ENCODE results near the gene ILDR1. TPM values are rescaled to one million over a fixed set of nuclear protein-coding genes. Genes with fewer than 3 reads are reported as not detected.
A peak's percentile ranks its signal among the peaks of the same experiment; 100 is the strongest.

The ILDR1 gene
- total RNA-seq, 1 donor from 2014 or later = 0.07 TPM

DNA sequence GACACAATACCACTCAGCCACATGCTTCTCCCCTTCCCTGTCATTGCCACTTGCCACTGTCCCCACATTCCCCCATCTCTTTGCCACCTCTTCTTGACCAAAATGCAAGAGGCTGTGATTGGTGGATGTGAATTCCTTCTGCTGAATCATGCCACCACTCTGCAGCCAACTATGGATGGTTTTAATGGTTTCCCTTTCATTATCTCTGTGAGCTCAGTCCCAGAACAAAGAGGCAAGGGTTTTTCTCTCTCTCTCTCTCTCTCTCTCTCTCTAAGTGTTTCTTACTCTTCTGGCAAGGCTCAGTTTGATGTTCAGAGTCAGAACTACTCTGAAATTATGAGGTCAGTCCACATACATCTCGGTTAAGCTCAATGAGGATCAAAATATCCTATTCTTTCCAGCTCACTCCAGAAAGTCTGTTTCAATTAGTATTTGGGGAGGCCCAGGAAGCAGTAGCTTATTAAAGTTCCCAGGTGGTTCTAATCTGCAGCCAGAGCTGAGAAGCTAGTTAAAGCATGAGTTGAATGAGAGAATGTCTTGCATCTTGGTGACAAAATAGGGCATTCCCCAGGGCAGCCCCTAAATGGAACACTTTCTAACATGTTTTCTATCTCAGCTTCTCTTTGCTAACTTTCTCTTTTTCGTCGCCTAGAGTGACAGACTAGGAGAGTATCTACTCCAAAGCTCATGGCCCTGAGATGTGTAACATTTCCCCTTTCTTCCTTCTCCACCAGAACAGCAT is 8.5 kb upstream of the ILDR1 start:
- no peaks in the 10 kb centered on the region for H3K27me3 Mint-ChIP-seq (ENCODE audit: insufficient read depth, low read depth)
- no peak overlapping the region for H3K4me3 Mint-ChIP-seq
- Histone ChIP-seq H3K9me3 (ENCODE audit: low read depth) (no peaks in the 10 kb centered on the region), H3K4me2 (no peak overlapping the region), H3F3A (ENCODE audit: low read depth) (no peaks in the 10 kb centered on the region), H3K4me1 (peaks cover 3% of the 10 kb centered on the region), H4K20me1 (ENCODE audit: low read depth) (no peaks in the 10 kb centered on the region), H3K36me3 (no peaks in the 10 kb centered on the region), H3K4me3 (no peak overlapping the region), H2AFZ (replicated peaks) (peak overlapping the region; percentile 52), H3K9ac (no peak overlapping the region), H3K27ac (no peak overlapping the region), H3K79me2 (ENCODE audit: low read depth) (no peaks in the 10 kb centered on the region), H3K27me3 (no peaks in the 10 kb centered on the region)
- no peaks in the 10 kb centered on the region for H3K4me1 Mint-ChIP-seq
- DNase-seq (ENCODE audit: low spot score) = no peak
- no peaks in the 10 kb centered on the region for H3K36me3 Mint-ChIP-seq
- TF ChIP-seq, protein P1, sequence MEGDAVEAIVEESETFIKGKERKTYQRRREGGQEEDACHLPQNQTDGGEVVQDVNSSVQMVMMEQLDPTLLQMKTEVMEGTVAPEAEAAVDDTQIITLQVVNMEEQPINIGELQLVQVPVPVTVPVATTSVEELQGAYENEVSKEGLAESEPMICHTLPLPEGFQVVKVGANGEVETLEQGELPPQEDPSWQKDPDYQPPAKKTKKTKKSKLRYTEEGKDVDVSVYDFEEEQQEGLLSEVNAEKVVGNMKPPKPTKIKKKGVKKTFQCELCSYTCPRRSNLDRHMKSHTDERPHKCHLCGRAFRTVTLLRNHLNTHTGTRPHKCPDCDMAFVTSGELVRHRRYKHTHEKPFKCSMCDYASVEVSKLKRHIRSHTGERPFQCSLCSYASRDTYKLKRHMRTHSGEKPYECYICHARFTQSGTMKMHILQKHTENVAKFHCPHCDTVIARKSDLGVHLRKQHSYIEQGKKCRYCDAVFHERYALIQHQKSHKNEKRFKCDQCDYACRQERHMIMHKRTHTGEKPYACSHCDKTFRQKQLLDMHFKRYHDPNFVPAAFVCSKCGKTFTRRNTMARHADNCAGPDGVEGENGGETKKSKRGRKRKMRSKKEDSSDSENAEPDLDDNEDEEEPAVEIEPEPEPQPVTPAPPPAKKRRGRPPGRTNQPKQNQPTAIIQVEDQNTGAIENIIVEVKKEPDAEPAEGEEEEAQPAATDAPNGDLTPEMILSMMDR (IDR thresholded peaks at IDR 0.05) = no peak
- TF ChIP-seq EZH2 (IDR thresholded peaks at IDR 0.05) (no peak), EZH2phosphoT487 (IDR thresholded peaks at IDR 0.05) (no peak)
- no peak overlapping the region for H3K27ac Mint-ChIP-seq
- peaks cover 4% of the 10 kb centered on the region for H3K9me3 Mint-ChIP-seq

DNA sequence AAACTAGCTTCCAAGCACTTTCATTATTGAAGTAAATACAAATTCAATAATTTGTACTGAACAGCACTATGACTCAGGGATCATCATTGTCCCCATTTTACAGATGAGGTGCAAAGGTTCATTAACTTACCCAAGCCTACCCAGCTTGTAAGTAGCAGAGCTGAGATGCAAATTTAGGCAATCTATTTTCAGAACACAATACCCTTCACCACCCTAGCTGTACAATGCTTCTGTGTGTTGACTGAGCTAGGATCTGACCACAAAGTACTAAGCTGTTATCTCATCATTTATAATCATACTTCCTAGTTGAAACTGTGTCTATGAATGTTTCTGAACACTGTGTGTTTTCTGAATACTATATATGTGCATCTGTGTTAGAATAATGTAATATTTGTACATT is 3.2 kb upstream of the ILDR1 start:
- no peaks in the 10 kb centered on the region for H3K9me3 Mint-ChIP-seq
- H3K27me3 ChIP-seq = peaks cover 23% of the 10 kb centered on the region
- TF ChIP-seq EZH2 (IDR thresholded peaks at IDR 0.05) = no peak
- no peak overlapping the region for H3K4me3 Mint-ChIP-seq
- H2AFZ ChIP-seq (replicated peaks) = no peak overlapping the region
- DNase-seq (ENCODE audit: low spot score) = no peak
- H3K36me3 Mint-ChIP-seq = no peaks in the 10 kb centered on the region
- peaks cover 5% of the 10 kb centered on the region for H3K4me1 Mint-ChIP-seq
- H3K36me3 ChIP-seq = no peaks in the 10 kb centered on the region
- H3F3A ChIP-seq (ENCODE audit: low read depth) = no peaks in the 10 kb centered on the region
- no peak overlapping the region for H3K4me3 ChIP-seq
- no peaks in the 10 kb centered on the region for H4K20me1 ChIP-seq (ENCODE audit: low read depth)
- no peak overlapping the region for H3K9ac ChIP-seq
- no peak overlapping the region for H3K4me2 ChIP-seq
- H3K27ac Mint-ChIP-seq = no peak overlapping the region
- H3K27me3 Mint-ChIP-seq (ENCODE audit: insufficient read depth, low read depth) = peaks cover 2% of the 10 kb centered on the region
- H3K79me2 ChIP-seq (ENCODE audit: low read depth) = no peaks in the 10 kb centered on the region
- H3K4me1 ChIP-seq = peaks cover under 1% of the 10 kb centered on the region
- H3K27ac ChIP-seq = no peak overlapping the region
- no peaks in the 10 kb centered on the region for H3K9me3 ChIP-seq (ENCODE audit: low read depth)

DNA sequence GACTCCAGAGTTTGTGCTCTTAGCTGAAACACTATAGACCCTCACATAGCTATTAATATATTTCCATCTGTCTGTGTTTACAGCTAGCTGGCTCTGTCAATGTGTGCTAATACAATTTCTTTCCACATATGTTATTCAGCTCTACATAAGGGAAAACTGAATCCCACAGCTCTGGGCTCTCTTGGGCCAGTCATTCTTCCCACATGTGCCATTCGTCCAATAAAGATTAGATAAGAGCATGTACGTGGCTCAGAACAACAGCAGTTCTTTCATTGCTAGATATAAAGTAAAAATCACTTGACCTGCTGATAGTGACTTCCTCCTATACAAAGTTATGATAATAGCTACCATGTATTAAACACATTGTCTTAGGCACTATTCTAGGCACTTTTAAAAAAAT is 2.8 kb upstream of the ILDR1 start:
- TF ChIP-seq EZH2phosphoT487 (IDR thresholded peaks at IDR 0.05) (no peak), EZH2 (IDR thresholded peaks at IDR 0.05) (no peak)
- TF ChIP-seq, protein P1 (IDR thresholded peaks at IDR 0.05) = no peak
- no peaks in the 10 kb centered on the region for H3K4me1 ChIP-seq
- no peak overlapping the region for H3K4me3 ChIP-seq
- Mint-ChIP-seq H3K27me3 (ENCODE audit: insufficient read depth, low read depth) (peaks cover 2% of the 10 kb centered on the region), H3K4me1 (peaks cover 5% of the 10 kb centered on the region), H3K9me3 (no peaks in the 10 kb centered on the region), H3K27ac (no peak overlapping the region), H3K4me3 (no peak overlapping the region), H3K36me3 (no peaks in the 10 kb centered on the region)
- no peaks in the 10 kb centered on the region for H3K79me2 ChIP-seq (ENCODE audit: low read depth)
- H3K27ac ChIP-seq = no peak overlapping the region
- H4K20me1 ChIP-seq (ENCODE audit: low read depth) = no peaks in the 10 kb centered on the region
- H3K4me2 ChIP-seq = no peak overlapping the region
- no peaks in the 10 kb centered on the region for H3F3A ChIP-seq (ENCODE audit: low read depth)
- H3K9me3 ChIP-seq (ENCODE audit: low read depth) = no peaks in the 10 kb centered on the region
- DNase-seq (ENCODE audit: low spot score) = no peak
- no peak overlapping the region for H3K9ac ChIP-seq
- H2AFZ ChIP-seq (replicated peaks) = no peak overlapping the region
- no peaks in the 10 kb centered on the region for H3K36me3 ChIP-seq
- peaks cover 26% of the 10 kb centered on the region for H3K27me3 ChIP-seq

DNA sequence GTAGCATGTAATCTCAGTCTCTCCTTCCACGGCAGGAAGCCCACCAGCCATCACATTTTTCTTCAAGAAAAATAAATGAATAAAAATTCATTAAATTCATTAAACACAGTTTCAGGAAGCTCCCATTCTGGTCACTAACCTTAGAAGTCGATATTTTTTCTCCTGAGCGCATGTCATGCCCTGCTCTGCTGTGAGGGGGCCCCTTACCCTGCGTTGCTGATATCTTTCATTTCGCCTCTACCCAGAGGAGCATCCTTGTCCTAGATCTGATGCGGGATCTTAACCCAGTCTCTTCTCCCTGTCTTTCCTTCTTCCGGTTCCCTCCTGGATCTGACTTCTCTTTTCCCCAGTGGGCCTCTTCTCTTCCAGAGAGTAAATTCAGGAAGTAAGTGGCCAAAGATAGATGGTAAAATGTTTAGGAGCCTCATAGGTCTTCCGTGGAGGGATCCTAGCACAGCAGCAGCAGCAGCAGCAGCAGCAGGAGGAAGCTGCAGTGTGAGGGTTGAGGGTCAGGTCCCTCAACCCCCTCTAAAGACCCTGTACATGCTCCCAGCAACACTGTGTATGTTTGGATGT is 1.4 kb upstream of the ILDR1 start:
- TF ChIP-seq, protein P1 (IDR thresholded peaks at IDR 0.05) = no peak
- TF ChIP-seq EZH2 (IDR thresholded peaks at IDR 0.05) (no peak), EZH2phosphoT487 (IDR thresholded peaks at IDR 0.05) (no peak)
- peaks cover 4% of the 10 kb centered on the region for H3K27me3 Mint-ChIP-seq (ENCODE audit: insufficient read depth, low read depth)
- H3K9me3 ChIP-seq (ENCODE audit: low read depth) = no peaks in the 10 kb centered on the region
- no peak overlapping the region for H3K9ac ChIP-seq
- H3K36me3 ChIP-seq = no peaks in the 10 kb centered on the region
- H3K36me3 Mint-ChIP-seq = no peaks in the 10 kb centered on the region
- H2AFZ ChIP-seq (replicated peaks) = peak overlapping the region; percentile 88
- no peak overlapping the region for H3K4me2 ChIP-seq
- H4K20me1 ChIP-seq (ENCODE audit: low read depth) = no peaks in the 10 kb centered on the region
- no peak overlapping the region for H3K27ac Mint-ChIP-seq
- H3K4me3 Mint-ChIP-seq = no peak overlapping the region
- no peak for DNase-seq (ENCODE audit: low spot score)
- H3K4me1 ChIP-seq = no peaks in the 10 kb centered on the region
- H3K4me1 Mint-ChIP-seq = peaks cover 5% of the 10 kb centered on the region
- H3K9me3 Mint-ChIP-seq = no peaks in the 10 kb centered on the region
- H3K79me2 ChIP-seq (ENCODE audit: low read depth) = no peaks in the 10 kb centered on the region
- H3K27ac ChIP-seq = no peak overlapping the region
- no peak overlapping the region for H3K4me3 ChIP-seq
- peaks cover 26% of the 10 kb centered on the region for H3K27me3 ChIP-seq
- no peaks in the 10 kb centered on the region for H3F3A ChIP-seq (ENCODE audit: low read depth)
